GM21526 (cell line): Measurements from ENCODE around the gene MXD4.

ENCODE experiments used
- ATAC-seq: cut with Tn5 transposase; IDR thresholded peaks from one replicate; pipeline ENCODE4 v1.9.1; 2021; ENCODE audit warnings: moderate library complexity; ENCODE audit not compliant: unreplicated experiment, low FRiP score

MXD4 gene

GRCh38 chr4:2261853-2262144 is at the start of gene MXD4:
TSS of gene MXD4 (minus strand) at chr4:2262109. CDS start at chr4:2261980, 129 bp downstream.
- ATAC-seq: peak; percentile 9

- no peak for ATAC-seq
These were observed 45.0 kb upstream of the MXD4 start for GRCh38 chr4:2306773-2307410.

GRCh38 chr4:2305766-2306501 is 44.0 kb upstream of the MXD4 start:
- no peak for ATAC-seq

- no peak for ATAC-seq
These were observed 43.1 kb upstream of the MXD4 start for GRCh38 chr4:2304877-2305561.

GRCh38 chr4:2304321-2304876 is 42.5 kb upstream of the MXD4 start:
- no peak for ATAC-seq

- no peak for ATAC-seq
These were observed 41.9 kb upstream of the MXD4 start for GRCh38 chr4:2303686-2304320.

GRCh38 chr4:2303121-2303685 is 41.3 kb upstream of the MXD4 start:
- ATAC-seq: no peak

GRCh38 chr4:2302387-2303119 is 40.6 kb upstream of the MXD4 start:
- ATAC-seq: no peak

GRCh38 chr4:2301806-2302205 is 39.9 kb upstream of the MXD4 start:
- no peak for ATAC-seq

GRCh38 chr4:2301225-2301642 is 39.3 kb upstream of the MXD4 start:
- no peak for ATAC-seq

GRCh38 chr4:2300431-2301224 is 38.7 kb upstream of the MXD4 start:
- ATAC-seq: no peak

- ATAC-seq: no peak
These were observed 37.9 kb upstream of the MXD4 start for GRCh38 chr4:2299794-2300193.

- ATAC-seq: no peak
These were observed 36.7 kb upstream of the MXD4 start for GRCh38 chr4:2298532-2298991.

GRCh38 chr4:2297606-2298531 is 36.0 kb upstream of the MXD4 start:
- no peak for ATAC-seq

- no peak for ATAC-seq
These were observed 35.0 kb upstream of the MXD4 start for GRCh38 chr4:2296631-2297601.

- ATAC-seq: no peak
These were observed 34.1 kb upstream of the MXD4 start for GRCh38 chr4:2295900-2296442.

- no peak for ATAC-seq
These were observed 33.6 kb upstream of the MXD4 start for GRCh38 chr4:2295500-2295899.
